ENCODE data around the gene NXF2B. TPM values are rescaled to one million over a fixed set of nuclear protein-coding genes. Genes with fewer than 3 reads are reported as not detected.

Gene NXF2B
- total and polyA plus RNA-seq, 8 donors, result not detected

- H3K27ac ChIP-seq, result no peak overlapping the region
- H3K9me3 ChIP-seq, result peaks cover 0 to 2% (median 0%) of the 10 kb centered on the region in 4 donors
- no peaks in the 10 kb centered on the region for H3K4me1 ChIP-seq
- intact Hi-C loops (cut with DNase I; ENCODE audit: low total_unique reads), result no loop called here
- no peak overlapping the region for H3K4me3 ChIP-seq
- TF ChIP-seq EP300 (IDR thresholded peaks at IDR 0.05), result no peak
- TF ChIP-seq POLR2AphosphoS5 (IDR thresholded peaks at IDR 0.05), result no peak
- no peak for TF ChIP-seq POLR2A (IDR thresholded peaks at IDR 0.05)
- no peak for TF ChIP-seq CTCF (IDR thresholded peaks at IDR 0.05)
- peaks cover 0 to 20% (median 0%) of the 10 kb centered on the region in 3 donors for H3K27me3 ChIP-seq
- DNase-seq, result no peak
- no peaks in the 10 kb centered on the region for H3K36me3 ChIP-seq
- WGBS, 5 donors, result 13 to 29% (median 18%) methylated on average over 2 of the region's 2 CpGs
Observed at GRCh38 chrX:102341867-102342266, 97.9 kb downstream of the NXF2B start.

- H3K4me1 ChIP-seq, result no peaks in the 10 kb centered on the region
- no peaks in the 10 kb centered on the region for H3K36me3 ChIP-seq
- H3K4me3 ChIP-seq, result no peak overlapping the region
- intact Hi-C loops (cut with DNase I; ENCODE audit: low total_unique reads), result no loop called here
- 61 to 80% (median 73%) methylated on average over 6 to 19 of the region's 19 CpGs for whole genome bisulfite sequencing, 5 donors
- no peak overlapping the region for H3K27ac ChIP-seq
- no peak for TF ChIP-seq POLR2AphosphoS5 (IDR thresholded peaks at IDR 0.05)
- TF ChIP-seq EP300 (IDR thresholded peaks at IDR 0.05), result no peak
- no peak for TF ChIP-seq CTCF (IDR thresholded peaks at IDR 0.05)
- no peak for TF ChIP-seq POLR2A (IDR thresholded peaks at IDR 0.05)
- peaks cover 0 to 17% (median 0%) of the 10 kb centered on the region in 3 donors for H3K27me3 ChIP-seq
- H3K9me3 ChIP-seq, result peaks cover 0 to 2% (median 0%) of the 10 kb centered on the region in 4 donors
- peak in 1 of 2 donors; percentile 0 for DNase-seq
Observed at GRCh38 chrX:102339312-102340298, 100.2 kb downstream of the NXF2B start.

- TF ChIP-seq CTCF (IDR thresholded peaks at IDR 0.05) (no peak), POLR2AphosphoS5 (IDR thresholded peaks at IDR 0.05) (no peak), EP300 (IDR thresholded peaks at IDR 0.05) (no peak), POLR2A (IDR thresholded peaks at IDR 0.05) (no peak)
- Histone ChIP-seq H3K36me3 (no peaks in the 10 kb centered on the region), H3K27ac (no peak overlapping the region), H3K9me3 (peaks cover 0 to 2% (median 0%) of the 10 kb centered on the region in 4 donors), H3K4me3 (no peak overlapping the region), H3K27me3 (peaks cover 0 to 15% (median 0%) of the 10 kb centered on the region in 3 donors), H3K4me1 (no peaks in the 10 kb centered on the region)
- no peak for DNase-seq
- intact Hi-C loops (cut with DNase I; ENCODE audit: low total_unique reads), result no loop called here
- WGBS, 5 donors, result 67 to 82% (median 75%) methylated on average over 4 of the region's 4 CpGs
Observed at GRCh38 chrX:102338162-102338561, 101.6 kb downstream of the NXF2B start.

Other genes with a start within 250 kb of the NXF2B start
- gene TCP11X1, start 224.7 kb downstream of the NXF2B start, total RNA-seq, result not detected
- gene TCP11X1, start 224.7 kb downstream of the NXF2B start, polyA plus RNA-seq, result not detected
- not detected for gene NXF2, start 192.8 kb downstream of the NXF2B start, total RNA-seq
- gene NXF2, start 192.8 kb downstream of the NXF2B start, polyA plus RNA-seq, result not detected
- under 1 TPM in 1 of 5 donors, not detected in 4; 0.18 TPM for gene TCP11X2, start 31.8 kb upstream of the NXF2B start, total RNA-seq
- not detected for gene TCP11X2, start 31.8 kb upstream of the NXF2B start, polyA plus RNA-seq
- gene TMSB15A, start 76.7 kb upstream of the NXF2B start, total RNA-seq, result 1 to 10 TPM in 1 of 5 donors, not detected in 4; 3.9 TPM
- gene TMSB15A, start 76.7 kb upstream of the NXF2B start, polyA plus RNA-seq, result 1 to 10 TPM in 1 of 3 donors, under 1 TPM in 1, not detected in 1; 0.45 to 3.5 TPM
- gene ARMCX5, start 159.5 kb upstream of the NXF2B start, total RNA-seq, result 10 to 100 TPM in 1 of 5 donors, 1 to 10 TPM in 4; 2.2 to 37.1 (median 3.5) TPM
- 1 to 10 TPM; 5.0 to 7.0 (median 5.1) TPM for gene ARMCX5, start 159.5 kb upstream of the NXF2B start, polyA plus RNA-seq
- 10 to 100 TPM in 3 of 5 donors, 1 to 10 TPM in 2; 1.7 to 24.0 (median 10.3) TPM for gene GPRASP1, start 211.5 kb upstream of the NXF2B start, total RNA-seq
- 1 to 10 TPM; 1.4 to 3.4 (median 2.4) TPM for gene GPRASP1, start 211.5 kb upstream of the NXF2B start, polyA plus RNA-seq

All from stomach (tissue), 9 donors.